ENCODE measurements around the gene GPX6.

DNA sequence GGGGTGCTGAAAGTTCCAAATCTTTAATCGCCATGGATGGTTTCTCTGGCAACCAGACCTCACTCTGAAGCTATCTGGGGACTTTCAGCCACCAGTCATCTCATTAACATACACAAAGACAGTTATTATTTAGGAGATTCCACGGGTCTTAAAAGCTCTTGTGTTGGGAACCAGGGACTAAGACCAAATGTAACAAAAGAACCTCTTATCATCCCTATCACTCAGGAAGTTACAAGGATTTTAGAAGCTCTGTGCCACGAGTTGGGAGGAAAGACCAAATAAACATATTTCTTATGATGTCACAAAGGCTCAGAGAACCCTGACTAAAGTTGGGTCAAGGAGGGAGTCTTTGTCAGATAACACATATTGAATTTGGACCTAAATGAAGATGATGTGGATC lies 17.7 kb downstream of the GPX6 start:
- TF ChIP-seq, protein P1, sequence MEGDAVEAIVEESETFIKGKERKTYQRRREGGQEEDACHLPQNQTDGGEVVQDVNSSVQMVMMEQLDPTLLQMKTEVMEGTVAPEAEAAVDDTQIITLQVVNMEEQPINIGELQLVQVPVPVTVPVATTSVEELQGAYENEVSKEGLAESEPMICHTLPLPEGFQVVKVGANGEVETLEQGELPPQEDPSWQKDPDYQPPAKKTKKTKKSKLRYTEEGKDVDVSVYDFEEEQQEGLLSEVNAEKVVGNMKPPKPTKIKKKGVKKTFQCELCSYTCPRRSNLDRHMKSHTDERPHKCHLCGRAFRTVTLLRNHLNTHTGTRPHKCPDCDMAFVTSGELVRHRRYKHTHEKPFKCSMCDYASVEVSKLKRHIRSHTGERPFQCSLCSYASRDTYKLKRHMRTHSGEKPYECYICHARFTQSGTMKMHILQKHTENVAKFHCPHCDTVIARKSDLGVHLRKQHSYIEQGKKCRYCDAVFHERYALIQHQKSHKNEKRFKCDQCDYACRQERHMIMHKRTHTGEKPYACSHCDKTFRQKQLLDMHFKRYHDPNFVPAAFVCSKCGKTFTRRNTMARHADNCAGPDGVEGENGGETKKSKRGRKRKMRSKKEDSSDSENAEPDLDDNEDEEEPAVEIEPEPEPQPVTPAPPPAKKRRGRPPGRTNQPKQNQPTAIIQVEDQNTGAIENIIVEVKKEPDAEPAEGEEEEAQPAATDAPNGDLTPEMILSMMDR (IDR thresholded peaks at IDR 0.05 in 2 of 3, conservative IDR thresholded peaks at IDR 0.05 in 1 of 3; ENCODE audit: control insufficient read depth in 2 of 3, extremely low read depth in 1 of 3, insufficient read depth in 1 of 3, low read depth in 3 of 3, low read length in 3 of 3) = no peak
- TF ChIP-seq HDAC2 (IDR thresholded peaks at IDR 0.05) = no peak
- no peak for TF ChIP-seq TAF1 (IDR thresholded peaks at IDR 0.05; ENCODE audit: borderline replicate concordance, low read depth, low read length)
- TF ChIP-seq, protein P2, sequence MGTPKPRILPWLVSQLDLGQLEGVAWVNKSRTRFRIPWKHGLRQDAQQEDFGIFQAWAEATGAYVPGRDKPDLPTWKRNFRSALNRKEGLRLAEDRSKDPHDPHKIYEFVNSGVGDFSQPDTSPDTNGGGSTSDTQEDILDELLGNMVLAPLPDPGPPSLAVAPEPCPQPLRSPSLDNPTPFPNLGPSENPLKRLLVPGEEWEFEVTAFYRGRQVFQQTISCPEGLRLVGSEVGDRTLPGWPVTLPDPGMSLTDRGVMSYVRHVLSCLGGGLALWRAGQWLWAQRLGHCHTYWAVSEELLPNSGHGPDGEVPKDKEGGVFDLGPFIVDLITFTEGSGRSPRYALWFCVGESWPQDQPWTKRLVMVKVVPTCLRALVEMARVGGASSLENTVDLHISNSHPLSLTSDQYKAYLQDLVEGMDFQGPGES (IDR thresholded peaks at IDR 0.05) = no peak
- no peak for TF ChIP-seq ATF2 (IDR thresholded peaks at IDR 0.05; ENCODE audit: low read length)

Data from GM12878 (cell line).